ENCODE results near the gene CD300A. TPM values are rescaled to one million over a fixed set of nuclear protein-coding genes. Genes with fewer than 3 reads are reported as not detected.
A peak's percentile ranks its signal among the peaks of the same experiment; 100 is the strongest.

Gene CD300A
- total RNA-seq, 5 donors from 2014 or later (not counting 1 experiment from before 2014, with no cell fraction given): 9.2 to 18.8 (median 12.5) TPM

GRCh38 chr17:74508156-74508555 is 41.7 kb downstream of the CD300A start:
- H3K27ac Mint-ChIP-seq: no peak overlapping the region
- Histone ChIP-seq H3K27me3 (replicated peaks in 1 of 2; ENCODE audit: control insufficient read depth in 2 of 2, extremely low read depth in 1 of 2, insufficient read depth in 2 of 2, low read length in 1 of 2) (peaks cover 0 to 10% of the 10 kb centered on the region in 2 experiments), H3K9me3 (no peaks in the 10 kb centered on the region)

GRCh38 chr17:74512036-74512435 is 45.6 kb downstream of the CD300A start:
- Histone ChIP-seq H3K27me3 (replicated peaks in 1 of 2; ENCODE audit: control insufficient read depth in 2 of 2, extremely low read depth in 1 of 2, insufficient read depth in 2 of 2, low read length in 1 of 2) (peaks cover 0 to 16% of the 10 kb centered on the region in 2 experiments), H3K36me3 (ENCODE audit: control insufficient read depth in 2 of 2, extremely low read depth in 1 of 2, insufficient read depth in 1 of 2, low read length in 1 of 2) (no peaks in the 10 kb centered on the region), H3K9me3 (no peaks in the 10 kb centered on the region), H3K4me1 (ENCODE audit: control insufficient read depth in 1 of 2, extremely low read depth in 1 of 2, insufficient read depth in 2 of 2, low read length in 2 of 2) (no peaks in the 10 kb centered on the region), H3K4me3 (ENCODE audit: control insufficient read depth in 1 of 2, extremely low read depth in 1 of 2, low read length in 1 of 2) (no peak overlapping the region), H3K27ac (ENCODE audit: low read length) (no peak overlapping the region)
- Mint-ChIP-seq H3K27me3 (peaks cover 11 to 24% of the 10 kb centered on the region in 2 donors), H3K9me3 (peaks cover 11% of the 10 kb centered on the region in 3 donors), H3K36me3 (no peaks in the 10 kb centered on the region), H3K4me3 (no peak overlapping the region), H3K27ac (no peak overlapping the region), H3K4me1 (peaks cover 0 to 9% (median 7%) of the 10 kb centered on the region in 3 donors)
- POLR2A ChIA-PET: no interaction called here
- ATAC-seq (replicated peaks in 1 of 4): no peak
- no peak for DNase-seq
- WGBS (ENCODE audit: insufficient coverage): 83% methylated on average over 2 of the region's 2 CpGs
- CTCF ChIA-PET: no interaction called here

More at GRCh38 chr17:74508156-74508555, 41.7 kb downstream of the CD300A start:
- no peak overlapping the region for H3K4me3 ChIP-seq (ENCODE audit: control insufficient read depth in 1 of 2, extremely low read depth in 1 of 2, low read length in 1 of 2)
- H3K4me3 Mint-ChIP-seq: no peak overlapping the region
- H3K9me3 Mint-ChIP-seq: no peaks in the 10 kb centered on the region
- H3K27me3 Mint-ChIP-seq: peaks cover 4 to 13% of the 10 kb centered on the region in 2 donors
- CTCF ChIA-PET: no interaction called here
- H3K4me1 Mint-ChIP-seq: peaks cover 0 to 4% (median 0%) of the 10 kb centered on the region in 3 donors
- no peaks in the 10 kb centered on the region for H3K36me3 ChIP-seq (ENCODE audit: control insufficient read depth in 2 of 2, extremely low read depth in 1 of 2, insufficient read depth in 1 of 2, low read length in 1 of 2)
- no peak overlapping the region for H3K27ac ChIP-seq (ENCODE audit: low read length)
- no peak for ATAC-seq (replicated peaks in 1 of 4)
- no peaks in the 10 kb centered on the region for H3K4me1 ChIP-seq (ENCODE audit: control insufficient read depth in 1 of 2, extremely low read depth in 1 of 2, insufficient read depth in 2 of 2, low read length in 2 of 2)
- POLR2A ChIA-PET: no interaction called here
- no peak for DNase-seq
- H3K36me3 Mint-ChIP-seq: no peaks in the 10 kb centered on the region

- ChIA-PET POLR2A (no interaction called here), CTCF (no interaction called here)
- 38% methylated on average over 2 of the region's 7 CpGs for WGBS (ENCODE audit: insufficient coverage)
- Histone ChIP-seq H3K4me1 (ENCODE audit: control insufficient read depth in 1 of 2, extremely low read depth in 1 of 2, insufficient read depth in 2 of 2, low read length in 2 of 2) (no peaks in the 10 kb centered on the region), H3K36me3 (ENCODE audit: control insufficient read depth in 2 of 2, extremely low read depth in 1 of 2, insufficient read depth in 1 of 2, low read length in 1 of 2) (no peaks in the 10 kb centered on the region), H3K27me3 (replicated peaks in 1 of 2; ENCODE audit: control insufficient read depth in 2 of 2, extremely low read depth in 1 of 2, insufficient read depth in 2 of 2, low read length in 1 of 2) (peaks cover 0 to 16% of the 10 kb centered on the region in 2 experiments), H3K9me3 (no peaks in the 10 kb centered on the region), H3K27ac (ENCODE audit: low read length) (no peak overlapping the region), H3K4me3 (ENCODE audit: control insufficient read depth in 1 of 2, extremely low read depth in 1 of 2, low read length in 1 of 2) (no peak overlapping the region)
- H3K27me3 Mint-ChIP-seq: peaks cover 14 to 25% of the 10 kb centered on the region in 2 donors
- H3K9me3 Mint-ChIP-seq: peaks cover 11% of the 10 kb centered on the region in 3 donors
- DNase-seq: peak in 1 of 35 experiments; percentile 18
- no peaks in the 10 kb centered on the region for H3K36me3 Mint-ChIP-seq
- ATAC-seq (replicated peaks in 1 of 4): no peak
- H3K4me3 Mint-ChIP-seq: no peak overlapping the region
- peaks cover 0 to 9% (median 7%) of the 10 kb centered on the region in 3 donors for H3K4me1 Mint-ChIP-seq
- no peak overlapping the region for H3K27ac Mint-ChIP-seq
Observed at GRCh38 chr17:74512624-74513091, 46.2 kb downstream of the CD300A start.

- peak in 26 of 35 experiments; percentile 17 to 72 (median 38) for DNase-seq
- H3K4me1 Mint-ChIP-seq: peaks cover 0 to 9% (median 7%) of the 10 kb centered on the region in 3 donors
Observed at GRCh38 chr17:74513987-74514631, 47.7 kb downstream of the CD300A start.

GRCh38 chr17:74514632-74515334 is 48.3 kb downstream of the CD300A start:
- Mint-ChIP-seq H3K36me3 (no peaks in the 10 kb centered on the region), H3K27me3 (peaks cover 21 to 26% of the 10 kb centered on the region in 2 donors), H3K9me3 (peaks cover 11 to 21% (median 20%) of the 10 kb centered on the region in 3 donors), H3K27ac (peak overlapping the region; percentile 41 to 64), H3K4me1 (peaks cover 0 to 9% (median 7%) of the 10 kb centered on the region in 3 donors), H3K4me3 (peak overlapping the region in 1 of 3 donors; percentile 54)
- H3K27ac ChIP-seq (ENCODE audit: low read length): no peak overlapping the region
- no peaks in the 10 kb centered on the region for H3K9me3 ChIP-seq
- no peaks in the 10 kb centered on the region for H3K4me1 ChIP-seq (ENCODE audit: control insufficient read depth in 1 of 2, extremely low read depth in 1 of 2, insufficient read depth in 2 of 2, low read length in 2 of 2)
- peak in 2 of 4 experiments; percentile 14 to 53 for ATAC-seq (replicated peaks in 1 of 4)
- ChIA-PET POLR2A (no interaction called here), CTCF (no interaction called here)
- 97% methylated on average over 8 of the region's 10 CpGs for WGBS (ENCODE audit: insufficient coverage)
- H3K27me3 ChIP-seq (replicated peaks in 1 of 2; ENCODE audit: control insufficient read depth in 2 of 2, extremely low read depth in 1 of 2, insufficient read depth in 2 of 2, low read length in 1 of 2): peaks cover 0 to 16% of the 10 kb centered on the region in 2 experiments
- peak in 4 of 35 experiments; percentile 13 to 38 (median 24) for DNase-seq
- no peaks in the 10 kb centered on the region for H3K36me3 ChIP-seq (ENCODE audit: control insufficient read depth in 2 of 2, extremely low read depth in 1 of 2, insufficient read depth in 1 of 2, low read length in 1 of 2)
- no peak overlapping the region for H3K4me3 ChIP-seq (ENCODE audit: control insufficient read depth in 1 of 2, extremely low read depth in 1 of 2, low read length in 1 of 2)

More at GRCh38 chr17:74513987-74514631, 47.7 kb downstream of the CD300A start:
- Mint-ChIP-seq H3K36me3 (no peaks in the 10 kb centered on the region), H3K9me3 (peaks cover 11 to 21% (median 20%) of the 10 kb centered on the region in 3 donors), H3K27me3 (peaks cover 21 to 24% of the 10 kb centered on the region in 2 donors), H3K27ac (peak overlapping the region; percentile 41 to 64), H3K4me3 (peak overlapping the region in 2 of 3 donors; percentile 46 to 54)
- no peaks in the 10 kb centered on the region for H3K4me1 ChIP-seq (ENCODE audit: control insufficient read depth in 1 of 2, extremely low read depth in 1 of 2, insufficient read depth in 2 of 2, low read length in 2 of 2)
- POLR2A ChIA-PET: no interaction called here
- H3K36me3 ChIP-seq (ENCODE audit: control insufficient read depth in 2 of 2, extremely low read depth in 1 of 2, insufficient read depth in 1 of 2, low read length in 1 of 2): no peaks in the 10 kb centered on the region
- CTCF ChIA-PET: no interaction called here
- WGBS (ENCODE audit: insufficient coverage): 88% methylated on average over 3 of the region's 3 CpGs
- no peaks in the 10 kb centered on the region for H3K9me3 ChIP-seq
- H3K27me3 ChIP-seq (replicated peaks in 1 of 2; ENCODE audit: control insufficient read depth in 2 of 2, extremely low read depth in 1 of 2, insufficient read depth in 2 of 2, low read length in 1 of 2): peaks cover 0 to 16% of the 10 kb centered on the region in 2 experiments
- ATAC-seq (replicated peaks in 1 of 4): peak in 2 of 4 experiments; percentile 37 to 74
- no peak overlapping the region for H3K27ac ChIP-seq (ENCODE audit: low read length)
- no peak overlapping the region for H3K4me3 ChIP-seq (ENCODE audit: control insufficient read depth in 1 of 2, extremely low read depth in 1 of 2, low read length in 1 of 2)

GRCh38 chr17:74515941-74516340 is 49.5 kb downstream of the CD300A start:
- Mint-ChIP-seq H3K27me3 (peaks cover 24 to 34% of the 10 kb centered on the region in 2 donors), H3K36me3 (no peaks in the 10 kb centered on the region), H3K9me3 (peaks cover 11 to 21% (median 20%) of the 10 kb centered on the region in 3 donors), H3K4me1 (peaks cover 0 to 9% (median 8%) of the 10 kb centered on the region in 3 donors), H3K27ac (no peak overlapping the region), H3K4me3 (no peak overlapping the region)
- WGBS (ENCODE audit: insufficient coverage): 58% methylated on average over 2 of the region's 4 CpGs
- ATAC-seq (replicated peaks in 1 of 4) (no peak), DNase-seq (no peak)
- Histone ChIP-seq H3K36me3 (ENCODE audit: control insufficient read depth in 2 of 2, extremely low read depth in 1 of 2, insufficient read depth in 1 of 2, low read length in 1 of 2) (no peaks in the 10 kb centered on the region), H3K9me3 (no peaks in the 10 kb centered on the region), H3K27ac (ENCODE audit: low read length) (no peak overlapping the region), H3K27me3 (replicated peaks in 1 of 2; ENCODE audit: control insufficient read depth in 2 of 2, extremely low read depth in 1 of 2, insufficient read depth in 2 of 2, low read length in 1 of 2) (peaks cover 0 to 22% of the 10 kb centered on the region in 2 experiments), H3K4me1 (ENCODE audit: control insufficient read depth in 1 of 2, extremely low read depth in 1 of 2, insufficient read depth in 2 of 2, low read length in 2 of 2) (no peaks in the 10 kb centered on the region), H3K4me3 (ENCODE audit: control insufficient read depth in 1 of 2, extremely low read depth in 1 of 2, low read length in 1 of 2) (no peak overlapping the region)
- ChIA-PET POLR2A (no interaction called here), CTCF (no interaction called here)
